HCT116 (cell line): ENCODE results near the gene FFAR4. TPM values are rescaled to one million over a fixed set of nuclear protein-coding genes. Genes with fewer than 3 reads are reported as not detected.

Source experiments
- ATAC-seq: fragments of 200-7000 bp; cut with Tn5 transposase; 2 replicates; pipeline ENCODE4 v1.9.1; 2020; ENCODE audit warnings: mild to moderate bottlenecking, moderate library complexity
- BruUV-seq: library from RNA; stranded (reverse); fragments of 400-500 nt; replicated peaks from 2 replicates; lab custom pipeline; 2021; lab: Mats Ljungman, UMichigan
- CTCF ChIA-PET: fragments of 300-600 bp; sonication (Branson Sonifier 250); formaldehyde crosslinking; loops from one replicate; lab custom pipeline; 2021; ENCODE audit warnings: antibody characterized with exemption; lab: Charles Lee
- POLR2A ChIA-PET: fragments of 300-600, 350-600 bp; sonication (Branson Sonifier 250); formaldehyde crosslinking; loops from one replicate; lab custom pipeline; 2021; ENCODE audit warnings: antibody characterized with exemption; lab: Charles Lee
- RAD21 ChIA-PET, 2 experiments: fragments of 300-600 bp; sonication (Branson Sonifier 250); formaldehyde crosslinking; loops; one replicate each; lab custom pipeline; 2023; ENCODE audit warnings: low total read pairs in 2 of 2; ENCODE audit not compliant: uncharacterized antibody in 2 of 2, unreplicated experiment in 2 of 2, low non-redundant PET in 1 of 2; lab: Charles Lee
- DNase-seq: peaks from one replicate; pipeline ENCODE4 v3.0.0-alpha.2; 2010; ENCODE audit warnings: low read depth, low spot score
- H2AFZ ChIP-seq: fragments of 200-600 bp; shearing (Covaris generic), sonication (generic); 2 replicates; pipeline ENCODE4 v1.6.1; 2017; ENCODE audit warnings: low read depth, mixed run types, mixed read lengths, antibody characterized with exemption, low read length; ENCODE audit not compliant: poor library complexity, severe bottlenecking
- H3K27ac ChIP-seq: 2 replicates; pipeline ENCODE4 v1.5.1; 2012; ENCODE audit warnings: low read depth, low read length
- H3K27me3 ChIP-seq: fragments of 200-600 bp; sonication (generic); 2 replicates; pipeline ENCODE4 v1.6.1; 2016; ENCODE audit warnings: mixed run types, low read length, mixed read lengths; ENCODE audit not compliant: insufficient read depth
- H3K36me3 ChIP-seq, 2 experiments: fragments of 200-500 bp in 1 of 2; fragments of 200-600 bp in 1 of 2; sonication (Bioruptor generic) in 1 of 2; sonication (generic) in 1 of 2; 2 replicates each; pipeline versions ENCODE4 v1.5.1 to v1.6.1; 2014 to 2016; ENCODE audit warnings: low read length in 2 of 2, inconsistent platforms in 1 of 2, mixed read lengths in 1 of 2, mixed run types in 1 of 2; ENCODE audit not compliant: insufficient read depth in 2 of 2, control insufficient read depth in 1 of 2
- H3K4me1 ChIP-seq, 2 experiments: fragments of 200-600 bp in 1 of 2; sonication (generic) in 1 of 2; 2 replicates each; pipeline versions ENCODE4 v1.5.1 to v1.6.1; 2012 to 2017; ENCODE audit warnings: low read length in 2 of 2, inconsistent platforms in 1 of 2, mild to moderate bottlenecking in 1 of 2, mixed read lengths in 1 of 2, mixed run types in 1 of 2, moderate library complexity in 1 of 2; ENCODE audit not compliant: insufficient read depth in 2 of 2, control insufficient read depth in 1 of 2
- H3K4me2 ChIP-seq: fragments of 200-600 bp; sonication (generic); 2 replicates; pipeline ENCODE4 v1.6.1; 2017; ENCODE audit warnings: mixed run types, low read length, mixed read lengths
- H3K4me3 ChIP-seq, 2 experiments: fragments of 200-600 bp in 1 of 2; sonication (generic) in 1 of 2; replicated peaks in 1 of 2; 2 replicates each; pipeline ENCODE4 v1.5.1; 2011 to 2016; ENCODE audit warnings: low read length in 2 of 2, control low read depth in 1 of 2, low read depth in 1 of 2, mild to moderate bottlenecking in 1 of 2, mixed read lengths in 1 of 2, mixed run types in 1 of 2
- H3K79me2 ChIP-seq: fragments of 200-600 bp; sonication (generic); 2 replicates; pipeline ENCODE4 v1.6.1; 2017; ENCODE audit warnings: mild to moderate bottlenecking, mixed run types, low read length, moderate library complexity, mixed read lengths; ENCODE audit not compliant: insufficient read depth
- H3K9ac ChIP-seq: fragments of 200-600 bp; sonication (generic); 2 replicates; pipeline ENCODE4 v1.6.1; 2016; ENCODE audit warnings: low read length, mixed read lengths
- H3K9me2 ChIP-seq: fragments of 200-600 bp; sonication (generic), shearing (Covaris generic); 2 replicates; pipeline ENCODE4 v1.6.1; 2017; ENCODE audit warnings: mixed run types, mild to moderate bottlenecking, moderate library complexity; ENCODE audit not compliant: insufficient read depth
- H3K9me3 ChIP-seq, 2 experiments: fragments of 200-500 bp in 1 of 2; fragments of 200-600 bp in 1 of 2; sonication (Bioruptor generic) in 1 of 2; sonication (generic) in 1 of 2; 2 replicates each; pipeline ENCODE4 v1.6.1; 2014 to 2017; ENCODE audit warnings: low read length in 2 of 2, mixed read lengths in 2 of 2, inconsistent platforms in 1 of 2, low read depth in 1 of 2, mild to moderate bottlenecking in 1 of 2, mixed run types in 1 of 2, moderate library complexity in 1 of 2; ENCODE audit not compliant: control insufficient read depth in 1 of 2, insufficient read depth in 1 of 2
- H4K20me1 ChIP-seq: fragments of 200-600 bp; sonication (generic), shearing (Covaris generic); 2 replicates; pipeline ENCODE4 v1.6.1; 2017; ENCODE audit warnings: mixed run types, mild to moderate bottlenecking, moderate library complexity; ENCODE audit not compliant: insufficient read depth
- CEBPB ChIP-seq: IDR thresholded peaks from 2 replicates; pipeline ENCODE4 v1.6.1; 2012; ENCODE audit warnings: low read depth
- CTCF ChIP-seq, 3 experiments: fragments of 200-600 bp in 1 of 3; sonication (generic) in 1 of 3; IDR thresholded peaks in 2 of 3; conservative IDR thresholded peaks in 1 of 3; 2 replicates each; pipeline ENCODE4 v1.5.1; 2012 to 2017; ENCODE audit warnings: low read depth in 2 of 3, low read length in 2 of 3, antibody characterized with exemption in 1 of 3, borderline replicate concordance in 1 of 3, control low read depth in 1 of 3, mild to moderate bottlenecking in 1 of 3, mixed read lengths in 1 of 3, mixed run types in 1 of 3, moderate library complexity in 1 of 3; ENCODE audit not compliant: insufficient read depth in 1 of 3
- EGR1 ChIP-seq: IDR thresholded peaks from 2 replicates; pipeline ENCODE4 v1.6.1; 2012; ENCODE audit warnings: low read depth
- EZH2 ChIP-seq: fragments of 200-600 bp; sonication (generic); IDR thresholded peaks from 2 replicates; pipeline ENCODE4 v1.6.1; 2017; ENCODE audit warnings: antibody characterized with exemption, mixed run types
- FOSL1 ChIP-seq: IDR thresholded peaks from 2 replicates; pipeline ENCODE4 v1.6.1; 2012; ENCODE audit warnings: low read depth
- JUND ChIP-seq: IDR thresholded peaks from 2 replicates; pipeline ENCODE4 v1.6.1; 2012
- MAX ChIP-seq: IDR thresholded peaks from 2 replicates; pipeline ENCODE4 v1.6.1; 2012
- POLR2AphosphoS5 ChIP-seq: IDR thresholded peaks from 2 replicates; pipeline ENCODE4 v1.6.1; 2011; ENCODE audit warnings: mild to moderate bottlenecking, low read depth, low read length, moderate library complexity
- RAD21 ChIP-seq: IDR thresholded peaks from 2 replicates; pipeline ENCODE4 v1.6.1; 2012; ENCODE audit warnings: low read depth, mild to moderate bottlenecking
- SP1 ChIP-seq: IDR thresholded peaks from 2 replicates; pipeline ENCODE4 v1.6.1; 2012; ENCODE audit warnings: low read depth
- SRF ChIP-seq: IDR thresholded peaks from 2 replicates; pipeline ENCODE4 v1.6.1; 2012; ENCODE audit warnings: low read depth
- TCF7L2 ChIP-seq: IDR thresholded peaks from 2 replicates; pipeline ENCODE4 v1.7.0; 2011; ENCODE audit warnings: borderline replicate concordance, inconsistent platforms; ENCODE audit not compliant: insufficient read depth, insufficient read length; ENCODE audit errors: extremely low read depth
- YY1 ChIP-seq: IDR thresholded peaks from 2 replicates; pipeline ENCODE4 v1.6.1; 2011; ENCODE audit warnings: low read length, low read depth, moderate library complexity, mild to moderate bottlenecking; ENCODE audit not compliant: insufficient replicate concordance; ENCODE audit errors: extremely low read depth
- ZFX ChIP-seq: fragments of 450-650 bp; IDR thresholded peaks from 2 replicates; pipeline ENCODE4 v1.6.1; 2017
- ZNF274 ChIP-seq: fragments of 200-500 bp; sonication (Bioruptor generic); IDR thresholded peaks from 2 replicates; pipeline ENCODE4 v1.6.1; 2014; ENCODE audit warnings: mild to moderate bottlenecking, low read depth, low read length, inconsistent platforms
- intact Hi-C: fragments of 100-400 bp; cut with micrococcal nuclease; formaldehyde crosslinking; loops from 2 replicates; pipeline ENCODE4 v1.10.0; 2022
- total RNA-seq: library from RNA; stranded (reverse); gene quantifications from one replicate; pipeline ENCODE4 v1.2.1, GENCODE V29; 2021; ENCODE audit not compliant: unreplicated experiment

Gene FFAR4
- total RNA-seq, 1 experiment from 2014 or later: not detected

GRCh38 chr10:93568105-93568390 lies 1.6 kb downstream of the FFAR4 start:
- no peaks in the 10 kb centered on the region for H3K36me3 ChIP-seq
- no peaks in the 10 kb centered on the region for H3K79me2 ChIP-seq
- H4K20me1 ChIP-seq: no peaks in the 10 kb centered on the region
- no peak for TF ChIP-seq CTCF (IDR thresholded peaks at IDR 0.05 in 2 of 3, conservative IDR thresholded peaks at IDR 0.05 in 1 of 3; ENCODE audit: borderline replicate concordance in 1 of 3, insufficient read depth in 1 of 3, low read depth in 2 of 3, low read length in 2 of 3)
- TF ChIP-seq CEBPB: no peak
- no peak for TF ChIP-seq EGR1
- no peak for TF ChIP-seq POLR2AphosphoS5
- TF ChIP-seq MAX: no peak
- no peak for TF ChIP-seq YY1
- no peak for TF ChIP-seq TCF7L2
- no peak for TF ChIP-seq JUND
- no peak for TF ChIP-seq ZNF274
- no peak for TF ChIP-seq ZFX
- no peak for TF ChIP-seq FOSL1
- no peak for TF ChIP-seq RAD21
- no peak for TF ChIP-seq SRF
- no peak for TF ChIP-seq EZH2
- no peak for TF ChIP-seq SP1
- no TSS peak for BruUV-seq
- H2AFZ ChIP-seq: no peak overlapping the region
- no peak overlapping the region for H3K4me3 ChIP-seq
- H3K4me1 ChIP-seq: no peaks in the 10 kb centered on the region
- H3K4me2 ChIP-seq: no peak overlapping the region
- no peak overlapping the region for H3K9ac ChIP-seq
- intact Hi-C loops: no loop called here
- RAD21 ChIA-PET: no interaction called here
- no peaks in the 10 kb centered on the region for H3K9me3 ChIP-seq
- ATAC-seq (no peak), DNase-seq (no peak)
- no peaks in the 10 kb centered on the region for H3K27me3 ChIP-seq
- no peak overlapping the region for H3K27ac ChIP-seq
- CTCF ChIA-PET: interaction anchor here (1.3 kb wide), 1 partner anchor 13 kb away, joined by 7 read pairs; no protein-coding TSS in a partner anchor
- no peaks in the 10 kb centered on the region for H3K9me2 ChIP-seq
- POLR2A ChIA-PET: no interaction called here
